Measurements from ENCODE around the gene GALP.

The GALP gene

DNA sequence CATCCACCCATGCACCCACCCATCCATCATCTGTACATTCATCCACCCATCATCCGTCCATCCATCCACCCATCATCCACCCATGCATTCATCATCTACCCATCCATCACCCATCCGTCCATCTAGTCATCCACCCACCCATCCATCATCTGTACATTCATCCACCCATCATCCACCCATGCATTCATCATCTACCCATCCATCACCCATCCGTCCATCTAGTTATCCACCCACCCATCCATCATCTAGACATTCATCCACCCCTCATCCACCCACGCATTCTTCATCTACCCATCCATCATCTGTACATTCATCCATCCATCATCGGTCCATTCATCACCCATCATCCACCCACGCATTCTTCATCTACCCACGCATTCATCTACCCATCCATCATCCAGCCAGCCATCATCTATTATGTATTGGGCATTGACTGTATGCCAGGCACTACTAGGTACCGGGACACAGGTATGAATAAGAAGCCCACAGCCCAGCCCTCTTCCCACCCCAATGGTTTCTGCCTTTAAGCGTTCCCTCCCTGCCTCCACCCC lies 16.7 kb upstream of the GALP start:
- Histone ChIP-seq H2AFZ (no peak overlapping the region), H3K4me1 (no peaks in the 10 kb centered on the region), H3K27ac (no peak overlapping the region), H3K9ac (no peak overlapping the region), H3K4me2 (ENCODE audit: low read length) (no peak overlapping the region), H3K79me2 (no peaks in the 10 kb centered on the region), H3K27me3 (ENCODE audit: control insufficient read depth, insufficient read depth, low read length) (no peaks in the 10 kb centered on the region), H3K36me3 (ENCODE audit: control insufficient read depth, insufficient read depth, low read length) (no peaks in the 10 kb centered on the region), H3K9me3 (ENCODE audit: control insufficient read depth, low read length) (no peaks in the 10 kb centered on the region), H3K4me3 (ENCODE audit: low read depth, low read length) (no peak overlapping the region)
- no peak for TF ChIP-seq CTCF (IDR thresholded peaks at IDR 0.05)

DNA sequence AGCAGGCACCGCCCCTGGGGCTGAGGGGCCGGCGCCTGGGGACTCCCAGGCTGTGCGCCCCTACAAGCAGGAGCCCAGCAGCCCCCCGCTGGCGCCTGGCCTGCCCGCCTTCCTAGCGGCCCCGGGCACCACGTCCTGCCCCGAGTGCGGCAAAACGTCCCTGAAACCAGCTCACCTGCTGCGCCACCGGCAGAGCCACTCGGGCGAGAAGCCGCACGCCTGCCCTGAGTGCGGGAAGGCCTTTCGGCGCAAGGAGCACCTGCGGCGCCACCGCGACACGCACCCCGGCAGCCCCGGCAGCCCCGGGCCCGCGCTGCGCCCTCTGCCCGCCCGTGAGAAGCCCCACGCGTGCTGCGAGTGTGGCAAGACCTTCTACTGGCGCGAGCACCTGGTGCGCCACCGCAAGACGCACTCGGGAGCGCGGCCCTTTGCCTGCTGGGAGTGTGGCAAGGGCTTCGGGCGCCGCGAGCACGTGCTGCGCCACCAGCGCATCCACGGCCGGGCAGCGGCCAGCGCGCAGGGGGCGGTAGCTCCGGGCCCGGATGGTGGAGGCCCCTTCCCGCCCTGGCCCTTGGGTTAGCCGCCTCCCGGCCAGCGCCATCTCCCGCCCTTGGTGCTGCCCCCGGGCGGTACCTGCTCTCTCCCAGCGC lies 16.1 kb upstream of the GALP start:
- H3K9me3 ChIP-seq (ENCODE audit: control insufficient read depth, low read length), result no peaks in the 10 kb centered on the region
- no peaks in the 10 kb centered on the region for H3K36me3 ChIP-seq (ENCODE audit: control insufficient read depth, insufficient read depth, low read length)
- H3K27me3 ChIP-seq (ENCODE audit: control insufficient read depth, insufficient read depth, low read length), result no peaks in the 10 kb centered on the region
- H3K4me1 ChIP-seq, result no peaks in the 10 kb centered on the region
- H3K4me2 ChIP-seq (ENCODE audit: low read length), result no peak overlapping the region
- no peak overlapping the region for H3K4me3 ChIP-seq (ENCODE audit: low read depth, low read length)
- H3K9ac ChIP-seq, result no peak overlapping the region
- H2AFZ ChIP-seq, result no peak overlapping the region
- H3K79me2 ChIP-seq, result no peaks in the 10 kb centered on the region
- TF ChIP-seq CTCF (IDR thresholded peaks at IDR 0.05), result no peak
- no peak overlapping the region for H3K27ac ChIP-seq

- Histone ChIP-seq H3K27ac (no peak overlapping the region), H3K79me2 (no peaks in the 10 kb centered on the region), H3K4me1 (no peaks in the 10 kb centered on the region), H3K9ac (no peak overlapping the region), H2AFZ (no peak overlapping the region), H3K4me2 (ENCODE audit: low read length) (no peak overlapping the region), H3K36me3 (ENCODE audit: control insufficient read depth, insufficient read depth, low read length) (no peaks in the 10 kb centered on the region), H3K9me3 (ENCODE audit: control insufficient read depth, low read length) (no peaks in the 10 kb centered on the region), H3K4me3 (ENCODE audit: low read depth, low read length) (no peak overlapping the region), H3K27me3 (ENCODE audit: control insufficient read depth, insufficient read depth, low read length) (no peaks in the 10 kb centered on the region)
- no peak for TF ChIP-seq CTCF (IDR thresholded peaks at IDR 0.05)
Observed at GRCh38 chr19:56161534-56161933, 14.3 kb upstream of the GALP start.

GRCh38 chr19:56162258-56162657 lies 13.6 kb upstream of the GALP start:
- H3K4me3 ChIP-seq (ENCODE audit: low read depth, low read length), result no peak overlapping the region
- no peaks in the 10 kb centered on the region for H3K4me1 ChIP-seq
- no peak overlapping the region for H3K27ac ChIP-seq
- no peaks in the 10 kb centered on the region for H3K27me3 ChIP-seq (ENCODE audit: control insufficient read depth, insufficient read depth, low read length)
- TF ChIP-seq CTCF (IDR thresholded peaks at IDR 0.05), result no peak
- no peaks in the 10 kb centered on the region for H3K9me3 ChIP-seq (ENCODE audit: control insufficient read depth, low read length)
- H3K4me2 ChIP-seq (ENCODE audit: low read length), result no peak overlapping the region
- H2AFZ ChIP-seq, result no peak overlapping the region
- H3K36me3 ChIP-seq (ENCODE audit: control insufficient read depth, insufficient read depth, low read length), result no peaks in the 10 kb centered on the region
- H3K79me2 ChIP-seq, result no peaks in the 10 kb centered on the region
- no peak overlapping the region for H3K9ac ChIP-seq

DNA sequence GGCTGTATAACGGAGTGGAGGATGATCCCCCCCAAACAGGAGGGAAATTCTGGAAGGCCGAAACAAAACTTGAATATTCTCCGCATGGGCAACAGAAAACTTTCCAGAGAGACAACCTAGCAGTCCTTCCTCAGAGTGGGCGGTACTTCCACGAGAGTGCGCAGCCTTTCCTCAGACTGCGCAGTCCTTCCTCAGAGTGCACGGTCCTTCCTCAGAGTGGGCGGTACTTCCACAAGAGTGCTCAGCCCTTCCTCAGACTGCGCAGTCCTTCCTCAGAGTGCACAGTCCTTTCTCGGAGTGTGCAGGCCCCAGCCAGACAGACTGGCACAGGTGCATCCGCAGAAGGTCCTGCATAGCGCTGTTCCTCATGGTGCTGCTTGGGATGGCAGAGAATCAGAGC lies 12.7 kb upstream of the GALP start:
- Histone ChIP-seq H3K9me3 (ENCODE audit: control insufficient read depth, low read length) (no peaks in the 10 kb centered on the region), H3K4me2 (ENCODE audit: low read length) (no peak overlapping the region), H3K27ac (no peak overlapping the region), H3K9ac (no peak overlapping the region), H3K36me3 (ENCODE audit: control insufficient read depth, insufficient read depth, low read length) (no peaks in the 10 kb centered on the region), H3K27me3 (ENCODE audit: control insufficient read depth, insufficient read depth, low read length) (no peaks in the 10 kb centered on the region), H3K4me3 (ENCODE audit: low read depth, low read length) (no peak overlapping the region), H3K4me1 (no peaks in the 10 kb centered on the region), H3K79me2 (no peaks in the 10 kb centered on the region), H2AFZ (no peak overlapping the region)
- no peak for TF ChIP-seq CTCF (IDR thresholded peaks at IDR 0.05)

Measured in parathyroid adenoma (tissue), 2 donors.